Transverse colon (tissue), 4 donors: ENCODE results near the gene RIOK2.

ENCODE experiments used
- POLR2A ChIP-seq: fragments of 450-650 bp; IDR thresholded peaks from one replicate; pipeline ENCODE4 v1.6.1; 2016; ENCODE audit warnings: antibody characterized with exemption, mild to moderate bottlenecking, moderate library complexity
- POLR2AphosphoS5 ChIP-seq, 3 donors: sonication (generic); formaldehyde crosslinking; IDR thresholded peaks; one replicate each; pipeline ENCODE4 v1.6.1; 2016; ENCODE audit warnings: antibody characterized with exemption in 3 of 3
- TF ChIP-seq, protein P1 (sequence below), 5 experiments: fragments of 200-600 bp in 3 of 5; fragments of 450-650 bp in 2 of 5; sonication (generic) in 3 of 5; IDR thresholded peaks; 1 replicate in 2 of 5; 2 replicates in 3 of 5; pipeline ENCODE4 v1.5.1; 2016 to 2017; ENCODE audit warnings: antibody characterized with exemption in 5 of 5, inconsistent platforms in 3 of 5, mild to moderate bottlenecking in 2 of 5, moderate library complexity in 1 of 5

DNA sequence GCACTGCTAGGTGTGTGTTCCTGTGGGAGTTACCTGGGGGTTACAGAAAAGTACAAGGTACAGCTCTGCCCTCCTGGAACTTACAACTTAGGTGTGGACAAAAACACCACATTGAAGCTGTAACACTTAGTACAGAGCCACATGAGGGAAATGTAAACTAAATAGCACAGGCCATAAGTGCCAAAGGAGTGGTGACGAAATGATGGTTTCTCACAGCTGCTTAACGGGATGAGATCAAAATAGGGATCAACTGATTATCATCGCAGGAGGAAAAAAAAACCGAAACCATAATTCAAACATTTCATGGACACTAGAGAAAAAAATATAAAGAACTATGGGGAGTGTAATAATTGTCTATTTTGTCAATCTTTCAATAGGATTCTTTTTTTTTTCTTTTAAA lies 46.6 kb downstream of the RIOK2 start:
- TF ChIP-seq, protein P1, sequence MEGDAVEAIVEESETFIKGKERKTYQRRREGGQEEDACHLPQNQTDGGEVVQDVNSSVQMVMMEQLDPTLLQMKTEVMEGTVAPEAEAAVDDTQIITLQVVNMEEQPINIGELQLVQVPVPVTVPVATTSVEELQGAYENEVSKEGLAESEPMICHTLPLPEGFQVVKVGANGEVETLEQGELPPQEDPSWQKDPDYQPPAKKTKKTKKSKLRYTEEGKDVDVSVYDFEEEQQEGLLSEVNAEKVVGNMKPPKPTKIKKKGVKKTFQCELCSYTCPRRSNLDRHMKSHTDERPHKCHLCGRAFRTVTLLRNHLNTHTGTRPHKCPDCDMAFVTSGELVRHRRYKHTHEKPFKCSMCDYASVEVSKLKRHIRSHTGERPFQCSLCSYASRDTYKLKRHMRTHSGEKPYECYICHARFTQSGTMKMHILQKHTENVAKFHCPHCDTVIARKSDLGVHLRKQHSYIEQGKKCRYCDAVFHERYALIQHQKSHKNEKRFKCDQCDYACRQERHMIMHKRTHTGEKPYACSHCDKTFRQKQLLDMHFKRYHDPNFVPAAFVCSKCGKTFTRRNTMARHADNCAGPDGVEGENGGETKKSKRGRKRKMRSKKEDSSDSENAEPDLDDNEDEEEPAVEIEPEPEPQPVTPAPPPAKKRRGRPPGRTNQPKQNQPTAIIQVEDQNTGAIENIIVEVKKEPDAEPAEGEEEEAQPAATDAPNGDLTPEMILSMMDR (IDR thresholded peaks at IDR 0.05), result no peak
- TF ChIP-seq POLR2A, result no peak
- no peak for TF ChIP-seq POLR2AphosphoS5 (IDR thresholded peaks at IDR 0.05)
